Measurements from ENCODE around the gene MTURN. TPM values are rescaled to one million over a fixed set of nuclear protein-coding genes. Genes with fewer than 3 reads are reported as not detected.

The MTURN gene
- total RNA-seq, 1 donor from 2014 or later, result 21.1 TPM

DNA sequence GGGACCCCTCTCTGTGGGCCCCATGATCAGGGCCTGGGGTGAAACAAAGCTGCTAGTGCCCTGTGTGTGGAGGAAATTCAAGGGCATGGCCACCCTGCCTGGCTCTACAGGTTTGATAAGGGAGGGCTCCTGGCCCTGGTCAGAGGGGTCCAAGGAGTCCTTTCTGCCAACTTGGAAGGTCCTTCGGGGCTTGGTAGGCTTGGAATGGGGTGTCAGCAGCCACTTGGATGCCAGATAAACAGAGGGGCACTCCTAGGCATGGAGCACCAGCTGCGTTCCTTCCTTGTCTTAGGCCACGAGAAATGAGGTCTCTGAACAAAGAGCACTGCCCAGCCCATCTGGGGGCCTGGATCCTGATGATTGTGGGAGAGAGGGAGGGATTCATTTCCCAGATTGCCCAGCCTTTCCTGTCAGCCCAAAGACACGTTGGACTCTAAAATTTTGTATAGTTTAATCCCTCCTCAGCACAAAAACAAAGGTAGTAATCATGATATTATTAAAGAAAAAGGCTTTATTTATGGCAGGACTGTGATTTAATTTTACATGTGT lies 5.1 kb downstream of the MTURN start:
- Histone ChIP-seq H3K27me3 (ENCODE audit: control insufficient read depth, insufficient read depth, low read length) (no peaks in the 10 kb centered on the region), H3K4me3 (ENCODE audit: low read depth, low read length) (no peak overlapping the region), H3K36me3 (ENCODE audit: control insufficient read depth, insufficient read depth, low read length) (no peaks in the 10 kb centered on the region)
- no peak for DNase-seq (ENCODE audit: low read depth)
- TF ChIP-seq, protein P1, sequence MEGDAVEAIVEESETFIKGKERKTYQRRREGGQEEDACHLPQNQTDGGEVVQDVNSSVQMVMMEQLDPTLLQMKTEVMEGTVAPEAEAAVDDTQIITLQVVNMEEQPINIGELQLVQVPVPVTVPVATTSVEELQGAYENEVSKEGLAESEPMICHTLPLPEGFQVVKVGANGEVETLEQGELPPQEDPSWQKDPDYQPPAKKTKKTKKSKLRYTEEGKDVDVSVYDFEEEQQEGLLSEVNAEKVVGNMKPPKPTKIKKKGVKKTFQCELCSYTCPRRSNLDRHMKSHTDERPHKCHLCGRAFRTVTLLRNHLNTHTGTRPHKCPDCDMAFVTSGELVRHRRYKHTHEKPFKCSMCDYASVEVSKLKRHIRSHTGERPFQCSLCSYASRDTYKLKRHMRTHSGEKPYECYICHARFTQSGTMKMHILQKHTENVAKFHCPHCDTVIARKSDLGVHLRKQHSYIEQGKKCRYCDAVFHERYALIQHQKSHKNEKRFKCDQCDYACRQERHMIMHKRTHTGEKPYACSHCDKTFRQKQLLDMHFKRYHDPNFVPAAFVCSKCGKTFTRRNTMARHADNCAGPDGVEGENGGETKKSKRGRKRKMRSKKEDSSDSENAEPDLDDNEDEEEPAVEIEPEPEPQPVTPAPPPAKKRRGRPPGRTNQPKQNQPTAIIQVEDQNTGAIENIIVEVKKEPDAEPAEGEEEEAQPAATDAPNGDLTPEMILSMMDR (IDR thresholded peaks at IDR 0.05; ENCODE audit: insufficient read depth, low read length, poor library complexity, severe bottlenecking), result no peak

DNA sequence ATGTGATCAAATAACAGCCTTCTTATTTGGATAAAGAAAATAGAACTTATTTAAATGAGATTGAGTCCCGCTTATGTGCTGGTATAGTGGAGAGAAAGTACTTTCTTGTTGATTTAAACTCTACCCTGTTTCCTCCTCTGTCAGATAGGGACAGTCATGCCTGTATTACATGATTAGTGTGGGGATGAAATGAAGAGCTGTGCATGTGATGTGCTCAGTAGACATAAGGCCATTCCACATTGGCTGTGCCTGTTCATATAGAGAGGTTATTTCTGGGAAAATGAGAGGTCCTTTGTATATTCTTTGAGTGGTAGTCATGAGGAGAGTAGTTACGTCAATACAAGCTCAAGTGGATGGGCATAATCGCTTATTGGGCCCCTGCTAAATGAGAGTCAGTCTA lies 5.7 kb downstream of the MTURN start:
- H3K27me3 ChIP-seq (ENCODE audit: control insufficient read depth, insufficient read depth, low read length), result no peaks in the 10 kb centered on the region
- no peaks in the 10 kb centered on the region for H3K36me3 ChIP-seq (ENCODE audit: control insufficient read depth, insufficient read depth, low read length)
- TF ChIP-seq, protein P1 (IDR thresholded peaks at IDR 0.05; ENCODE audit: insufficient read depth, low read length, poor library complexity, severe bottlenecking), result no peak
- no peak overlapping the region for H3K4me3 ChIP-seq (ENCODE audit: low read depth, low read length)
- no peak for DNase-seq (ENCODE audit: low read depth)

DNA sequence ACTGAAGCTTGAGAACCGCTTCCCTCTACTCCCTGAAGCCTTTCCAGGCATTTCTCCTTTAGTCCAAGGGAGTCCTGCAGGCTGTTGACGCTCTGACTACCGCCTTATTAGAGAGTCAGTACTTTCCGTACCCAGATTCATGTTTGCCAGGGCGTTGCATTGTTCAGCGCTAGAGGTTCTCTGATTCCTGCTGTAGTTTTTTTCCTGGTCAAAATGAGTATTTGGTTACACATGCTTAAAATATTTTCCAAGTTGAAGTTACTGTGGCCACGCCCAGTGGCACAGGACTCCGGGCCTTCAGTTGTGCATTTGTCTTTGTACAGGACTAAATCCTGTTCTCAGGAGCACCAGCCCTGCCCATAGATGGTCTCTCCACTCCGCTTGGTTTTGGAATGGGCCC lies 7.9 kb downstream of the MTURN start:
- DNase-seq (ENCODE audit: low read depth), result peak; percentile 61
- no peaks in the 10 kb centered on the region for H3K36me3 ChIP-seq (ENCODE audit: control insufficient read depth, insufficient read depth, low read length)
- no peaks in the 10 kb centered on the region for H3K27me3 ChIP-seq (ENCODE audit: control insufficient read depth, insufficient read depth, low read length)
- H3K4me3 ChIP-seq (ENCODE audit: low read depth, low read length), result no peak overlapping the region
- TF ChIP-seq, protein P1 (IDR thresholded peaks at IDR 0.05; ENCODE audit: insufficient read depth, low read length, poor library complexity, severe bottlenecking), result no peak

DNA sequence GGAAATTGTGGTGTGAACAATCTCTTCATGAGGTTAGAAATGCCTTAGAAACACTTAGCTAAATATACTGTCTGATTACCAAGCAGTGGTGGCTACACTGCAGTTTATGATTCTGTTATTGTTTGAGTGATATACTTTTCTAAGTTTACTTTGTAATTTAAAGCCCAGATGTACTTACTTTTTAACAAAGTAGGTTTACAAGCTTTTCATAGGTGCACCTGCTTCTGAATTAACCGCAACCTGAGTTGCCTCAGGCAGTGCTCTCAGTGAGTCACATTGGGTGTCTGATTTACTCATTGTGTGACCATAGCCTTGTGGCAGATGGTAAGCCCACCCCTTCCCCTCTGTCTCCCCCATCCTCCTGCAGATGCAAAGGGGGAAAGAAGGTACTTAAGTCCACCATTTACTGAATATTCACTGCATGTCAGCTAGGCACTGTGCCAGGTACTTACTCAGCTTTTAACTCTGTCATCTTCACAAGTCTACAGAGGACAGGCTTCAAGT lies 9.0 kb downstream of the MTURN start:
- peak; percentile 58 for DNase-seq (ENCODE audit: low read depth)
- H3K36me3 ChIP-seq (ENCODE audit: control insufficient read depth, insufficient read depth, low read length), result no peaks in the 10 kb centered on the region
- TF ChIP-seq, protein P1 (IDR thresholded peaks at IDR 0.05; ENCODE audit: insufficient read depth, low read length, poor library complexity, severe bottlenecking), result no peak
- no peak overlapping the region for H3K4me3 ChIP-seq (ENCODE audit: low read depth, low read length)
- H3K27me3 ChIP-seq (ENCODE audit: control insufficient read depth, insufficient read depth, low read length), result no peaks in the 10 kb centered on the region

DNA sequence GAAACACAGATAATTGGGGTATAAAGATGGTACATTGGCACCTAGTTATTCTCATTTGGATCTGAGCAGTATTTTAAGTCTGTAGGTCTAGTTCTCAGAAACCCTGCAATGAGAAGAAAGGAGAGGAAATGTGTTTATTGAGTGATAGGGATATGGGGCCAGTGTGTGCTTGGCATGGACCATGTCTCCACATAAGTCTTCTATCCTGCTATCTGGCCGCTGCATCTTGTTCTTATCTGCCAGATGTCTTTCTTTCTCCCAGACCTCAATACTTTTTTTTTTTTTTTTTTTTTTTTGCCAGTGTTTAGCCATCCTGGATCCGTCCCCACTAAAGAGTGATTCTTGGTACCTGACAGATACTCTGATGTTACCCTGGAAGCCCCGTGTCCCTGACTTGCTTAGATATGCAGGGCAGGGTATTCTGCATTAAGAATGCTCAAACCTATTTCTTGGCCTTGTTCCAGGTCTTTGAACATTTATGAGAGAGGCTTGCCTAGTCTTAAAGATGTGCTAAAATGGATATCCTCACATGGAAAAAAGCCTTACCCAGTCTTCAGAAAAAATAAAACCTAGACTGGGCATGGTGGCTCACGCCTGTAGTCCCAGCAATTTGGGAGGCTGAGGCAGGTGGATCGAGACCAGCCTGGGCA lies 10.0 kb downstream of the MTURN start:
- H3K36me3 ChIP-seq (ENCODE audit: control insufficient read depth, insufficient read depth, low read length), result no peaks in the 10 kb centered on the region
- no peaks in the 10 kb centered on the region for H3K27me3 ChIP-seq (ENCODE audit: control insufficient read depth, insufficient read depth, low read length)
- no peak for DNase-seq (ENCODE audit: low read depth)
- H3K4me3 ChIP-seq (ENCODE audit: low read depth, low read length), result no peak overlapping the region
- TF ChIP-seq, protein P1 (IDR thresholded peaks at IDR 0.05; ENCODE audit: insufficient read depth, low read length, poor library complexity, severe bottlenecking), result no peak

Measured in kidney epithelial cell (primary cell).